Left hindlimb (tissue), 1 donor: ENCODE results near the gene EIF3D.

ENCODE experiments used
- DNase-seq: peaks from one replicate; pipeline ENCODE4 v3.0.0-alpha.2; 2018

The EIF3D gene

DNA sequence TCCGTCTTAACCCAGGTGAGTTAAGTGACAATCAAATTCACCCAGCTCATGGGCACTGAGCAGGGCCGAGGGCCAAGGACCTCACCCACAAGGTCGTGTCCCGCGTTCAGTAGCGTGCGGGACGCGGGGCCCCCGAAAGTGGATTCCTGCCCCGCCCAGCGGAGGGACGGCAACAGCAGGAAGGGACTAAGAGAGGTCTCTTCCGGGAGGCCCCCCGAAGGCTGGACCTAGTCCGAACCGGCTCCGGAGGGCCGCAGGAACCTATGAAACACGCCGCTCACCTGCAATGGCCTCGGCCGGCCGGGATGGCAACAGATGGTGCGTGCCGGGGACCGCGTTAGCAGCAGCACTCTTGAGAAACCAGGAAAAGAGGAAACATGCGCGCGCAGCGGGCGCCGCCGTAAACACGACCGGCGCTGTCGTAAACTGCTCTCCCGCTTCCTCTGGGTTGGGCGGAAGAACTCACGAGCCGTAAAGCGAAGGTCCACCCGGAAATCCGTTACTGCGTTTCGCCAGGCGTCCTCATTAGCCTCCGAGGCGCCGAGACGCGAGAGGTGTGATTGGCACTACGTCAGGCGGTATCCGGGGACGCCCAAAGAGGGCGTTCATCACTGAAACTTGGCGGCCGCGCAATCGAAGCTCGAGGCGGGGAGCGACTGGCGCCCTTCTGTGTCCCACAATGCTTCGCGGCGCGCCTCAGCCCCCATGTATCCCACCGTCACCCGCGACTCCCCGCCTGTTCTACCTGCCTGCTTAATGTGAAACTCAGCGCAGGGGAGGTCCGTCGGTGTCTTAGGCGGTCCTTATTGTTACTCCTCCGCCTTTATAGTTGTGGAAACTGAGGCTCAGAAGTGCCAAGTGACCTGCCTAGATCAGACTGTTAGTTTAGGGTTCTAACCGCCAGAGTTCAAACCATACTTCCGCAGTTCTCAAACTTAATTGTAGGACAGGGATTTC, at the start of gene EIF3D:
Gene EIF3D (minus strand): TSS at position 372 of the 957 bp plus-strand sequence. CDS start 3,045 bp downstream, outside the sequence.
- DNase-seq, result peak; percentile 98

- DNase-seq, result no peak
Observed at GRCh38 chr22:36578619-36579018, 49.7 kb upstream of the EIF3D start.

GRCh38 chr22:36577019-36577418, 48.1 kb upstream of the EIF3D start:
- no peak for DNase-seq

DNA sequence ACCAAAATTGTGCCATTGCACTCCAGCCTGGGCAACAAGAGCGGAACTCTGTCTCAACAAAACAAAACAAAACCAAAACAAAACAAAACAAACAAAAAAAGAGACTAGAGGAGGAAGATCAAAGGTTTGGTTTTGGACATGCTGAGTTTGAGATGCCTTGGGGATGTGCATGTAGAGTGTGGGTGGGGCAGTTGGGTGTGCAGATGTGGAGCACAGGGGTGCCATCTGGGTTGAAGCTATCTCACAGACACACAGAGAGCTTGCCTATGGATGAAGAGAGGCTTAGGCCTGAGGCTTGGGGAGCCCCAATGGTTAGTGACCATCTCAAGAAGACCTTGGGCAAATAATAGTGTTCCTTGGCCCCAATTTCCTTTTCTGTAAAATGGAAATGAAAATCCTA, 45.8 kb upstream of the EIF3D start:
- DNase-seq, result no peak

DNA sequence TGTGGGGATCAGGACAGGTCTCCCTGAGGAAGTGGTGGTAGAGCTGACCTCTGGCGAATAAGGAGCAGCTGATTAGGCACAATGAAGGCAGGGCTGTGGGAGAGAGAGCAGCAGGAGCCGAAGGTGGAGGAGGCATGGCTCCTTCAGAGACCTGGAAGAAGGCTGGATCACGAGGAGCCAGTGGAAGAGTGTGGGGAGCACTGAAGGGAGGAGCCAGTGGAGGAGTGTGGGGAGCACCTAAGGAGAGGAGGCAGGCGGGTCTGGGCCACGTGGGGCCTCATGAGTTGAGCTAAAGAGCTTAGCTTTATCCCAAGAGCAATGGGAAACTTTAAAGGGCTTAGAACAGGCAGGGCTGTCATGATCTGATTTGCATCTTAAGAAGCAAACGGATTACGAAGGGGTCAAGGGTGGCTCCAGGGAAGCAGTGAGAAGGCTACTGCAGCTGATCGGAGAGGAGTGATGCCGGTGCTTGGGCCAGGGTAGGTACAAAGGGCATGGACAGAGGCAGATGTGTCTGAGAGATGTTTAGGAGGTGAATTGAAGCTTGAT, 44.9 kb upstream of the EIF3D start:
- no peak for DNase-seq

DNA sequence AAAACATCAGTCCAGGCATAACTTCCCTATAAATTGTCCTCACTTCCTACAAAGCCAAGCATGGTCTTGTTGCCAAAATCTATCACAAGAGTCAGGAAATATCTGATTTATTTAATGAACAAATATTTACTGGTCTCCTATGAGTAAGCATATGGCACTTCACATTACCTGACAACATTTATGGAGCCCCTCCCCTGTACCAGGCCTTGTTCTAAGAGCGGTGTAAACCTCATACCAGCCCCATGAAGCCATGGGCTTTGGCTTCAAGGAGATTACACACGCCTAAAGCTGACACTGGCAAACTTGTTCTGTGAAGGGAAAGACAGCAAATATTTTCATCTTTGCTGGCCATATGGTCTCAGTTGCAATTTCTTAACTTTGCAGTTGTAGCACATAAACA, 43.0 kb upstream of the EIF3D start:
- no peak for DNase-seq

GRCh38 chr22:36569999-36570398, 41.0 kb upstream of the EIF3D start:
- DNase-seq, result no peak

- DNase-seq, result no peak
Observed at GRCh38 chr22:36568846-36569245, 39.9 kb upstream of the EIF3D start.

DNA sequence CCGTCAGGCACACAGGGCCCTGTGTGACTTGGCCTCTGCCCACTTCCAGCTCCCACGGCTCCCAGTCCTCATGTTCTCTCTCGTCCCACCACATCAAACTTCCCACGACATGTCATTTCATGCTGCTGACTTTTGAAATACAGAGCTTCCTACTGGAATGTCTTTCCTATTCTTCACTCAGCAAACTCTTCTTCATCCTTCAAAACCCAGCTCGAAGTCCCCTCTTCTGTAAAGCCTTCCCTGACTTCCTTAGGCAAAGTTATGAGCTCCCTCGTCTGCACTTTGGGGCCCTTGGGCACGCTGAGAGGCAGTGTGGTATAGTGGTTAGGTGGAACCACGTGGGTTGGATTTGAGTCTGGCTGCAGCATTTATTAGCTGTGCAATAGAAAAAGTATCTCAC, 37.8 kb upstream of the EIF3D start:
- DNase-seq, result no peak

DNA sequence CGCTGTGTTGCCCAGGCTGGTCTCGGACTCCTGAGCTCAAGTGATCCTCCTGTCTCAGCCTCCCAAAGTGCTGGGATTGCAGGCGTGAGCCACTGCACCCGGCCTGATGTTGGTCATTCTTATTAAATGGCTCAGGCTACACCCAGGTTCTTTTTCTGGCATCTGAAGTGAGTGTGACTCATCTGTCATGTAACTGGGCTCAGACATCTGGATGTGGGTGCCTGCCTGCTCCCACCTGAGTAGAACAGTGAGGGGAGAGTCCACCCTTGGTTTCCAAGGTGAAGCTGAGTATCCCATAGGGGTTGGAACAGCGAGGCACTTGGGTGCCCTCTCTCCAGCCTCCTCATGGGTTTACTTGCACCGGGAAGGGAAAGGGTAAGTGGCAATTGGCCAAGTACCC, 36.7 kb upstream of the EIF3D start:
- no peak for DNase-seq

DNA sequence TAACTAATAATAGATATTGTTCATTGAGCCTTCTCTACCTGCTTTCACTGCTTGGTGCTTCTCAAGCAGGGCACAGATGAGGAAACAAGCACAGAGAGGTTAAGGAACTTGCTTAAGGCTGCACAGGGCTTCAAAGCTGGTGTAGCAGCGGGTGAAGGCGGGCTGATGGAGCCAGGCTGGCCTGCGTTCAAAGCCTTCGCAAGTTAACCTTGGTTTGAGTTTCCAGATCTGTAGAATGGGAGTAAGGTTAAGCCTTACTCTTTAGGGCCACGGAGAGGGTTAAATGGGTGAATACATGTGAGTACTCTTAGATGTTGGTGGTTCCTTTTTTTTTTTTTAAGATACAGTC, 36.2 kb upstream of the EIF3D start:
- no peak for DNase-seq

- no peak for DNase-seq
Observed at GRCh38 chr22:36564422-36565158, 35.6 kb upstream of the EIF3D start.

DNA sequence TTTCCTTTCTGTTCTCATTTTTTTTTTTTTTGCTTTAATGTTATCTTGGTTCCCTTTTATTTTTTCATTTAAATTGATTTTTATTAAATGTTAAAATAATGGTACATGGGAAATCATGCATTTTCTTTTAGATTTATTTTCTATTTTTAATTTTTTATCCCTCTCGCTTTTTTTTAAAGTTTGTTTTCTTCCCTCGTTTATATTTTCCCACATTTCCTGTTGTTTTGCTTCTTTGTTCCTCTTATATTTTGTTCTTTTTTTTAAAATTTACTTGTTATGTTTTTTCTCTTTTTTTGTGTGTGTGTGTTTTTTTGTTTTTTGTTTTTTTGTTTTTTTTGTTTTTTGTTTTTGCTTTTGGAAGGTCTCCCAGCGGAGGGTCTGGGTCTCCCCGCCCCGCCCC, 34.9 kb upstream of the EIF3D start:
- no peak for DNase-seq

GRCh38 chr22:36563444-36563843, 34.5 kb upstream of the EIF3D start:
- no peak for DNase-seq

DNA sequence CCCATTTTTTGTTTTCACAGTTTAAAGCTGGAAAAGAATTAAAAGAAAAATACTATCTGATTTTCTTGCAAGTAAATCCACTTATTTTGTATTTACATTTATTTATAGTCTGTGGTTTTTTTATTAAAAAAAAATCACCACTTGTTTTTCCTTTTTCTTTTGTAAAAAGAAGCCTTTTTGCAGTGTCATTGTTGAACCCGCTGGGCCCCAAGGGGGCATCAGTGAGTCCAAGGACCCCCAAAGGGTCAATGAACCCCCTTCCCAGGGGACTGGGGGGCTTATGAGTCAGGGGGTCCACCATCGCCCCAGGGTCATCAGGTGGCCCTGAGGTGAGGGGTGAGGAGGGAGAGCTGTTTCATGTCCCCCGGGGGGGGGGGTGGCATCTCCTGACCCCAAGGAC, 34.0 kb upstream of the EIF3D start:
- no peak for DNase-seq

DNA sequence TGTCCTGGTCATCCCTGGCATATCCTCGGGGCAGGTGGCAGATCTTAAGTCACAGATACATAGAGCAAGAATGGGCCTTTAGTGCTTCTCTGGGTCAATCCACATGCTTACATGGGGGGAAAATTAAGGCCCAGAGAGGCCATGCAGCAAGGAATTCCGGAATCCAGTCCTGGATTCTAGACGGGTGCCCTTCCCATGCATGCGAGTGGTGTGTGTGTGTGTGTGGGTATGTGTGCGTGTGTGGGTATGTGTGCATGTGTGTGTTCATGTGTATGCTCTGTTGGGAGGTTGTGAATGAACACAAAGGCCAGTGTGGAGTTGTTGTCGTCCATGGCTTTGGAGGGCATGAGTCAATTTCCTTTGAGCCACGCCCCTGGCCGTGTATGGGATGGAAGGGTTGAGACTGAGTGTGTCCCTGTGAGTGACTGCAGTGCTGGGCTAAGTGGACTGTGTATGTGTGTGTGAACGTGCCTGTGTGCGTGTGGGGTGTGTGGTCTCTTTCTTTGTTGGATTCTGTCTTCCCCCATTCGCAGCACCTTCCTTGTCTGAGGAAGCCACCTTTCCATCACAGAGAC, 33.4 kb upstream of the EIF3D start:
- DNase-seq, result no peak

GRCh38 chr22:36561291-36561811, 32.4 kb upstream of the EIF3D start:
- no peak for DNase-seq

DNA sequence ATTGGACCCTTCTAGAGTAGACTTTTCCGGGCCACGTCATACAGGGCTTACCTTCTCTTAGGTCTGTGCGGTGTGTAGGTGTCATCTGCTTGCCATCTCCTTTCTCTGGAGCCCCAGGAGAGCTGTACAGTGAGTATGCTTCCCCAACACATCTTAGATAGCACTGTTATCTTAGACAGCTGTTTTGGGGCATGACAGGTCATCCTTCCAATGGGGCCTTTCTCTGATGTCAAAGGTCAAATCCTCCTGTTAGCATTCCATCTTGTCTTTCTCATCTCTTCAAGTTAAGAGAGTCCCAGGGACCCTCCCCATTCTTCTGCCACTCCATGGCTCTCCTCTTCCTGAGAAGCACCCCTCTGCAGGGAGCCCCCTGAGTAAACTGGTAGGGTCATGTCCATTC, 31.0 kb upstream of the EIF3D start:
- DNase-seq, result no peak

- no peak for DNase-seq
Observed at GRCh38 chr22:36554098-36554497, 25.1 kb upstream of the EIF3D start.

- no peak for DNase-seq
Observed at GRCh38 chr22:36552289-36552688, 23.3 kb upstream of the EIF3D start.

GRCh38 chr22:36550701-36551495, 21.9 kb upstream of the EIF3D start:
- DNase-seq, result no peak

GRCh38 chr22:36549033-36549432, 20.1 kb upstream of the EIF3D start:
- no peak for DNase-seq
